ENCODE data around the gene DRC1.

The DRC1 gene

DNA sequence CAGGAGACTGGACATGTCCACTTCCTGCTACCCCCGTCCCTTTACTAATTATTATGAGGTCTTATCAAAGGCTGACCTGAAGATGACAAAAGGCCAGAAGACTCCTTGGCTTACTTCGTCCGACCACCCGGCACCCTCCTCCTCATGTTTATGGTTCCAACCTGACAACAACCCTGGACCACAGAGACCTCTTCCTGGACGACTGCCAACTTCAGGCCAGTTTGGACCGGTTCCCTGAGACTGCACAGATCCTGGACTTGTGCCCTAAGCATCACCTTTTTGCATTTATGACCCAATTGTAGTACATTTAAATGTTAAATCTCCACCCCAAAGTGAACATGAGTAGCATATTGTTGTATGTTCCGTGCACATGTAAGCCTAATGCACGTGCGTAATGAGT, 5.8 kb downstream of the DRC1 start:
- TF ChIP-seq, protein P1, sequence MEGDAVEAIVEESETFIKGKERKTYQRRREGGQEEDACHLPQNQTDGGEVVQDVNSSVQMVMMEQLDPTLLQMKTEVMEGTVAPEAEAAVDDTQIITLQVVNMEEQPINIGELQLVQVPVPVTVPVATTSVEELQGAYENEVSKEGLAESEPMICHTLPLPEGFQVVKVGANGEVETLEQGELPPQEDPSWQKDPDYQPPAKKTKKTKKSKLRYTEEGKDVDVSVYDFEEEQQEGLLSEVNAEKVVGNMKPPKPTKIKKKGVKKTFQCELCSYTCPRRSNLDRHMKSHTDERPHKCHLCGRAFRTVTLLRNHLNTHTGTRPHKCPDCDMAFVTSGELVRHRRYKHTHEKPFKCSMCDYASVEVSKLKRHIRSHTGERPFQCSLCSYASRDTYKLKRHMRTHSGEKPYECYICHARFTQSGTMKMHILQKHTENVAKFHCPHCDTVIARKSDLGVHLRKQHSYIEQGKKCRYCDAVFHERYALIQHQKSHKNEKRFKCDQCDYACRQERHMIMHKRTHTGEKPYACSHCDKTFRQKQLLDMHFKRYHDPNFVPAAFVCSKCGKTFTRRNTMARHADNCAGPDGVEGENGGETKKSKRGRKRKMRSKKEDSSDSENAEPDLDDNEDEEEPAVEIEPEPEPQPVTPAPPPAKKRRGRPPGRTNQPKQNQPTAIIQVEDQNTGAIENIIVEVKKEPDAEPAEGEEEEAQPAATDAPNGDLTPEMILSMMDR (IDR thresholded peaks at IDR 0.05; ENCODE audit: insufficient read depth, low read length, poor library complexity, severe bottlenecking): no peak
- no peaks in the 10 kb centered on the region for H3K36me3 ChIP-seq (ENCODE audit: control insufficient read depth, insufficient read depth, low read length)
- no peak overlapping the region for H3K4me3 ChIP-seq (replicated peaks; ENCODE audit: low read depth, low read length)
- H3K27me3 ChIP-seq (replicated peaks; ENCODE audit: control insufficient read depth, insufficient read depth, low read length): no peaks in the 10 kb centered on the region
- no peak for DNase-seq (ENCODE audit: extremely low read depth, insufficient read length)

GRCh38 chr2:26409785-26410184, 8.1 kb downstream of the DRC1 start:
- Histone ChIP-seq H3K27me3 (replicated peaks; ENCODE audit: control insufficient read depth, insufficient read depth, low read length) (no peaks in the 10 kb centered on the region), H3K36me3 (ENCODE audit: control insufficient read depth, insufficient read depth, low read length) (no peaks in the 10 kb centered on the region), H3K4me3 (replicated peaks; ENCODE audit: low read depth, low read length) (no peak overlapping the region)
- TF ChIP-seq, protein P1 (IDR thresholded peaks at IDR 0.05; ENCODE audit: insufficient read depth, low read length, poor library complexity, severe bottlenecking): no peak
- no peak for DNase-seq (ENCODE audit: extremely low read depth, insufficient read length)

DNA sequence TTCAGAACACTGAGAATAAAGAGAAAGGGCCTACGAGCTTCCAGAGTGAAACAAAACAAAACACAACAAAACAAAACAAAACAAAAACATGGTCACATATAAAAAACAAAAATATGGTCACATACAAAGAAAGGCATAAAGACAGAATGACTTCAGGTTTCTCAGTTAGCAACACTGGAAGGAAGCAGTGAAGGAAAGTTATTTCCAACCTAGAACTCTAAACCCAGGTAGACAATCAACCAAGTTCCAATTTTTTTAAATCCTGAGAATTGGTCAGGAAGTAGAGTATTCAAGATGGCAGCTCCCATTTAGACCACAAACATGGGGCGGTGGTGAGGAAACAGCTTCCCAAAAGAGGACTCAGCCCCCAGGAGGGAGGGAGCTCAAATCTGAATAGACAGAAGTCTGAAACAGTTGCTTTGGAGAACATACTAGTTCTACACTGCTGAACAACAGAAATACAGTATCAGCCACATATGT, 9.1 kb downstream of the DRC1 start:
- no peak overlapping the region for H3K4me3 ChIP-seq (replicated peaks; ENCODE audit: low read depth, low read length)
- no peak for DNase-seq (ENCODE audit: extremely low read depth, insufficient read length)
- TF ChIP-seq, protein P1 (IDR thresholded peaks at IDR 0.05; ENCODE audit: insufficient read depth, low read length, poor library complexity, severe bottlenecking): no peak
- H3K36me3 ChIP-seq (ENCODE audit: control insufficient read depth, insufficient read depth, low read length): no peaks in the 10 kb centered on the region
- no peaks in the 10 kb centered on the region for H3K27me3 ChIP-seq (replicated peaks; ENCODE audit: control insufficient read depth, insufficient read depth, low read length)

- no peaks in the 10 kb centered on the region for H3K27me3 ChIP-seq (replicated peaks; ENCODE audit: control insufficient read depth, insufficient read depth, low read length)
- H3K4me3 ChIP-seq (replicated peaks; ENCODE audit: low read depth, low read length): no peak overlapping the region
- DNase-seq (ENCODE audit: extremely low read depth, insufficient read length): no peak
- no peaks in the 10 kb centered on the region for H3K36me3 ChIP-seq (ENCODE audit: control insufficient read depth, insufficient read depth, low read length)
- TF ChIP-seq, protein P1 (IDR thresholded peaks at IDR 0.05; ENCODE audit: insufficient read depth, low read length, poor library complexity, severe bottlenecking): no peak
These were observed 9.7 kb downstream of the DRC1 start for GRCh38 chr2:26411419-26411818.

- Histone ChIP-seq H3K27me3 (replicated peaks; ENCODE audit: control insufficient read depth, insufficient read depth, low read length) (no peaks in the 10 kb centered on the region), H3K4me3 (replicated peaks; ENCODE audit: low read depth, low read length) (peak overlapping the region; percentile 49), H3K36me3 (ENCODE audit: control insufficient read depth, insufficient read depth, low read length) (no peaks in the 10 kb centered on the region)
- TF ChIP-seq, protein P1 (IDR thresholded peaks at IDR 0.05; ENCODE audit: insufficient read depth, low read length, poor library complexity, severe bottlenecking): no peak
- DNase-seq (ENCODE audit: extremely low read depth, insufficient read length): peak; percentile 26
These were observed 10.5 kb downstream of the DRC1 start for GRCh38 chr2:26412091-26412673.

DNA sequence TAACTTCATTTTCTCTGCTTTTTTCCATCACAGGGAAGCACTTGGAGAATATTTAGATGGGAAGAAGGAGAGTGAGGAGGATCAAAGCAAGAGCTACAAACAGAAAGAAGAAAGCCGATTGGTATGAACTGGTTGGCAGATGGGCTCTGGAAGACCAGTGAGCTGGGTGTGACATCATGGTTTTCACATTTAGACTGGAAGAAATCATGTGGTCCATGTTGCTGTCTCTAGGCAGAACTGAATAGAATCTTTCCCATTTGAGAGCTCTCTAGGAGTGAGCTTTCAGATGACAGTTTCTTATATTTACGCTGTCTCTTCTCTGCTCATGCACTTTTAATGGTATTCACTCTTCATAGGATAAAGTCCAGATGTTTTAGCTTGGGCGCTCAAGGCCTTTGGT, 12.6 kb downstream of the DRC1 start:
- TF ChIP-seq, protein P1 (IDR thresholded peaks at IDR 0.05; ENCODE audit: insufficient read depth, low read length, poor library complexity, severe bottlenecking): no peak
- DNase-seq (ENCODE audit: extremely low read depth, insufficient read length): no peak
- H3K4me3 ChIP-seq (replicated peaks; ENCODE audit: low read depth, low read length): no peak overlapping the region
- H3K36me3 ChIP-seq (ENCODE audit: control insufficient read depth, insufficient read depth, low read length): no peaks in the 10 kb centered on the region
- H3K27me3 ChIP-seq (replicated peaks; ENCODE audit: control insufficient read depth, insufficient read depth, low read length): no peaks in the 10 kb centered on the region
